ENCODE measurements around the gene WFDC5. TPM values are rescaled to one million over a fixed set of nuclear protein-coding genes. Genes with fewer than 3 reads are reported as not detected.

WFDC5 gene
- total and polyA plus RNA-seq, 9 of the 15 experiments (the other 6 are each of a cell fraction or from before 2014, with no cell fraction given): not detected

DNA sequence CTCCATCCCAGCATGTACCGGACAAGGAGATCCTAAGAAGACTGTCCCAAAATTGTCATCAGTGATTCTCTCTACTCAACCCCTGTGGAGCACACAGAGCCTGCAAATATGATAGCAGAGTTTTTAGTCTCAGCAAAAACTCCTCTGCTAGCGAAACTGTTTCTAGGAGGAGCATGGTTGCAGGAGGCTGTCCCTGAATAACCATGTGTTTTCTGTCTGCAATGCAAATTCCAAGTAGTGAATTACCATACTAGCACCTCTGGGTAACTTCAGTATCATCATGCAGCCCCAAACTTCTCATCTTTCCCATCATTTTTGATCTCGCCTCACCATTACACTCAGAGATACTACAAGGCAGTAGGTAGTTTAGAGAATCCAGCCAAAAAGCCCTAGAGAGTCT is 34.1 kb upstream of the WFDC5 start:
- in situ Hi-C loops (cut with MboI) (no loop called here), intact Hi-C loops (cut with micrococcal nuclease) (no loop called here)
- Histone ChIP-seq H3K4me2 (ENCODE audit: insufficient read depth, low read length) (no peak overlapping the region), H3K4me1 (replicated peaks in 1 of 2; ENCODE audit: control insufficient read depth in 2 of 2, insufficient read depth in 2 of 2, low read length in 2 of 2) (no peaks in the 10 kb centered on the region), H3K27ac (ENCODE audit: extremely low read depth, low read depth, low read length) (no peak overlapping the region), H3K36me3 (ENCODE audit: control insufficient read depth, insufficient read depth, low read length) (no peaks in the 10 kb centered on the region), H3K9me3 (replicated peaks; ENCODE audit: control insufficient read depth, insufficient read depth, low read depth, low read length) (no peaks in the 10 kb centered on the region), H4K20me1 (replicated peaks; ENCODE audit: control insufficient read depth, insufficient read depth, low read length) (0 out of 2 replicates have a peak, but pooled peaks cover 6% of the 10 kb centered on the region), H3K9me1 (ENCODE audit: control insufficient read depth, insufficient read depth, low read length) (no peaks in the 10 kb centered on the region), H3K9ac (ENCODE audit: insufficient read depth in 1 of 2, low read depth in 2 of 2, low read length in 2 of 2) (no peak overlapping the region), H3K27me3 (ENCODE audit: control insufficient read depth in 2 of 2, insufficient read depth in 2 of 2, low read length in 2 of 2) (no peaks in the 10 kb centered on the region; a peak in 3 of 5 replicates), H3K79me2 (ENCODE audit: control insufficient read depth, insufficient read depth, low read length) (no peaks in the 10 kb centered on the region), H3K4me3 (no peak overlapping the region), H2AFZ (ENCODE audit: low read depth, low read length) (no peak overlapping the region)
- WGBS (ENCODE audit: insufficient coverage, low coverage, missing lambda C conversion rate): 0% methylated on average over 3 of the region's 3 CpGs
- DNase-seq (ENCODE audit: extremely low read depth in 1 of 4, low spot score in 3 of 4) (no peak), ATAC-seq (no peak), FAIRE-seq (no peak)
- ChIA-PET CTCF (ENCODE audit: low intra/inter-chr PET ratio) (no interaction called here), POLR2A (no interaction called here)
- no TSS peak for BruUV-seq (replicated peaks)
- TF ChIP-seq, protein P1, sequence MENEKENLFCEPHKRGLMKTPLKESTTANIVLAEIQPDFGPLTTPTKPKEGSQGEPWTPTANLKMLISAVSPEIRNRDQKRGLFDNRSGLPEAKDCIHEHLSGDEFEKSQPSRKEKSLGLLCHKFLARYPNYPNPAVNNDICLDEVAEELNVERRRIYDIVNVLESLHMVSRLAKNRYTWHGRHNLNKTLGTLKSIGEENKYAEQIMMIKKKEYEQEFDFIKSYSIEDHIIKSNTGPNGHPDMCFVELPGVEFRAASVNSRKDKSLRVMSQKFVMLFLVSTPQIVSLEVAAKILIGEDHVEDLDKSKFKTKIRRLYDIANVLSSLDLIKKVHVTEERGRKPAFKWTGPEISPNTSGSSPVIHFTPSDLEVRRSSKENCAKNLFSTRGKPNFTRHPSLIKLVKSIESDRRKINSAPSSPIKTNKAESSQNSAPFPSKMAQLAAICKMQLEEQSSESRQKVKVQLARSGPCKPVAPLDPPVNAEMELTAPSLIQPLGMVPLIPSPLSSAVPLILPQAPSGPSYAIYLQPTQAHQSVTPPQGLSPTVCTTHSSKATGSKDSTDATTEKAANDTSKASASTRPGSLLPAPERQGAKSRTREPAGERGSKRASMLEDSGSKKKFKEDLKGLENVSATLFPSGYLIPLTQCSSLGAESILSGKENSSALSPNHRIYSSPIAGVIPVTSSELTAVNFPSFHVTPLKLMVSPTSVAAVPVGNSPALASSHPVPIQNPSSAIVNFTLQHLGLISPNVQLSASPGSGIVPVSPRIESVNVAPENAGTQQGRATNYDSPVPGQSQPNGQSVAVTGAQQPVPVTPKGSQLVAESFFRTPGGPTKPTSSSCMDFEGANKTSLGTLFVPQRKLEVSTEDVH (IDR thresholded peaks at IDR 0.05; ENCODE audit: low read depth, partially characterized antibody): no peak
- TF ChIP-seq EGR1 (conservative IDR thresholded peaks at IDR 0.05) (no peak), MCM3 (IDR thresholded peaks at IDR 0.05) (no peak), HSF4 (CRISPR knock-in tag; IDR thresholded peaks at IDR 0.05; ENCODE audit: borderline replicate concordance) (no peak), ZNF445 (CRISPR knock-in tag; IDR thresholded peaks at IDR 0.05; ENCODE audit: low read depth) (no peak), COPS2 (conservative IDR thresholded peaks at IDR 0.05) (no peak), CBX3 (IDR thresholded peaks at IDR 0.05; ENCODE audit: borderline replicate concordance in 1 of 2, low read length in 2 of 2) (no peak)
- TF ChIP-seq, protein P2, sequence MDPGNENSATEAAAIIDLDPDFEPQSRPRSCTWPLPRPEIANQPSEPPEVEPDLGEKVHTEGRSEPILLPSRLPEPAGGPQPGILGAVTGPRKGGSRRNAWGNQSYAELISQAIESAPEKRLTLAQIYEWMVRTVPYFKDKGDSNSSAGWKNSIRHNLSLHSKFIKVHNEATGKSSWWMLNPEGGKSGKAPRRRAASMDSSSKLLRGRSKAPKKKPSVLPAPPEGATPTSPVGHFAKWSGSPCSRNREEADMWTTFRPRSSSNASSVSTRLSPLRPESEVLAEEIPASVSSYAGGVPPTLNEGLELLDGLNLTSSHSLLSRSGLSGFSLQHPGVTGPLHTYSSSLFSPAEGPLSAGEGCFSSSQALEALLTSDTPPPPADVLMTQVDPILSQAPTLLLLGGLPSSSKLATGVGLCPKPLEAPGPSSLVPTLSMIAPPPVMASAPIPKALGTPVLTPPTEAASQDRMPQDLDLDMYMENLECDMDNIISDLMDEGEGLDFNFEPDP (CRISPR knock-in tag; IDR thresholded peaks at IDR 0.05): no peak

Measured in K562 (cell line).